GM19238 (cell line): ENCODE results near the gene DLGAP3.
"Not testable (repeated sequence)": the region's sequence is repeated elsewhere in the genome, so short reads cannot be mapped to it uniquely, and the experiment has no call there.

Experiments
- DNase-seq: peaks from one replicate; pipeline ENCODE4 v3.0.0; 2011; ENCODE audit warnings: low spot score; ENCODE audit not compliant: insufficient read length

The DLGAP3 gene

DNA sequence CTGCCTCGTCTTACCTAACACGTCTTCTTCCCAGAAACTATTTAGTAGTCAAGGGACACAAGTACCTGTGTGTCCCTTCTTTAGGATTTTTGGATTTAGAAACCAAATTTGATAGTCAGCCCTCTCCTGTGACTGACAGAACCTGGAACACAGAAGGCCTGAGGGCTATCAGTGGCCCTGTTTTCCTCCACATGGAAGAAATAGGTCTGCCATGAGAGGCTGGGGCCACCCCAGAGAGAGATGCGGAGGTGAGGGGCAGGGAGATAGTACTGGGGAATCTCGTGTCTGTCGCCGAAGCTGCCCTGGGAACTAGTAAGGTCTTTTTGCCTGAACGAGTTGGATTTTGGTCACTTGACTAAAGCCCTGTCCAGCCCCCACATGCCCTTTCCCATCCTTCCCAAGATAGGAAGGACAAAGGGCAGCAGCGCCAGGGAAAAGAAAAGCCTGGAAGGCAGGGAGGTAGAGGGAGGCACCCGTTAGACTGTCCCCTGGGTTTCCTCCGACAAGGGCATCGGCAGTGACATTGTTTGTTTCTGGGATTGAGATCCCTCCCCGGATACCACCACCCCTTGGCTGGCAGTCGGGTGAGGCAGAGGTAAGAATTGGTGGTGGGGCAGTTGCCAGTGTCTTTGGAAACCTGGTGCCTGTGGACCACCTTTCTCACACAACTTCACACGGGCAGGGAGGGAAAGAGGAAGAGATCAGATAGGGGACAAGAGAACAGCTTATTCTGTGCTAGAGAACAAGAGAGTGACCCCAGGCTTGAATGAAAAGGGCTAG, 89.7 kb downstream of the DLGAP3 start:
- DNase-seq = no peak

DNA sequence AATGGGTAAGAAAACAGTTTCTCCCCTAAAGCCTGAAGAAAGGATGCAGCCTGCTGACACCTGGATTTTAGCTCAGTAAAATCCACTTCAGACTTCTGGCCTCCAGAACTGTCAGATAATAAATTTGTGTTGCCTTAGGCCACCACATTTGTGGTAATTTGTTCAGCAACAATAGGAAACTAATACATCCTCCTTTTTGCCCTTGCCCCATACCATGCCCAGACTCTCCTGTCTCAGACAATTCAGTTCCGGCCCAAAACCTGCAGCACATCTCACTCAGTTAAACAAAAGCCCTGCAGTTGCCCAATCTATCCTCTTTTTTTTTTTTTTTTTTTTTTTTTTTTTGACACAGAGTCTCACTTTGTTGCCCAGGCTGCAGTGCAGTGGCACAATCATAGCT, 95.7 kb downstream of the DLGAP3 start:
- DNase-seq = no peak

DNA sequence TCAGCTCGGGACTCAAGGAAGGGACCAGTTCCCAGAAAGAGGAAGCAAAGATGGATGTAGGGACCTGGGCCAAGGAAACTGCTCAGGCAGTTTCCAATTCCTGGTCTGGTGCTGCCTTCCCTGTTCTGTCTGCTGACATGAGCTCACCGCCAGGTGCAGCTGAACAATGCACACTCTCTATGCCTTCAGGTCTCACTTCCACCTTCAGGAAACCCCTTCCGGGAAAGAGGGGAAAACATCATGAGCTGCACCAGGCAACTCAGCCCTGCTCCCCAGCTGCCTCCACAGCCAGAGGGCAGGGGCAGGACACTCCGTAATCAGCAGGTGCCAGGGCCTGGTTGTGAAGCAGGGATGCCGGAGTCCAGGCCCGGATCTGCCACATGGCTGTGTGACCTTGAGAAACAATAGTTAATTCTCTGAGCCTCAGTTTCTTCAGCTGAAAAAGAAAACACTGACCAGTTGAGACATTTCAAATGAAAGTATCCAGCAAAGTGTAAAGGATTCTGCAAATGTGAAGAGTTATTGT, 97.7 kb downstream of the DLGAP3 start:
- no peak for DNase-seq

DNA sequence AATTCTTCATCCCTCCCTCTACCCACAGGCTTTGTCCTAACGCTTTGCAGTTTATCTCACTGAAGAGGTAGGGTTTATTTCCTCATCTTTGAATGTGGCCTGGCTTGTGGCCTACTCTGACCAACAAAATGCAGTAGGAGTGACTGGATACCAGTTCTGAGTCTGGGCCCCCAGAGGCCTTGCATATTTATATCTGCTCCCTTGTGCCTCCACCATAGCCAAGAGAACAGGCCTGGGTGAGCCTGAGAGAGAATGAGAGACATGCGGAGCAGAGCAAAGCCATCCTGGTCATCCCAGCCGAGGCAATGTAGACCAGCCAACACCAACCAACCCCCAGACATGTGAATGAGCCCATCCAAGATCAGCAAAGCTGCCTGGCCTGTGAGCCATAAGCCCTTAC, 100.2 kb downstream of the DLGAP3 start:
- DNase-seq = no peak

DNA sequence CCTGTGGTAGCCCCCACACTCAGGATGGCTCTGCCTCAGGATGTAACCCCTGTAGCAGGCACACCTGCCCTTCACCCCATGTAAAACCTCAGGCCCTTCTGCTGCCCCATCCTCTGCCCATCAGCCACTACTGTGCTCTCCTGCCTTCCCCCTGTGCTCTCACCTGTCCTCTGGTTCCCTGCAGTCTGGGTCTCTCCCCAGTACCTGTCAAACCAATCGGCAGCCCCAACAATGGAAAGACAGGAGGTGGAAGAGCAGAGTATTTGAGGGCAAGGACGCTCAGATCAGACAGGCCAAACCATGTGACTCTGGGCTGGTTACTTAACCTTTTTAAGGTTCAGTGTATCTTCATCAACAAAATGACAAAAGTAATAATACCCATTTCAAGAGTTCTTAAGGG, 100.8 kb downstream of the DLGAP3 start:
- DNase-seq = no peak

DNA sequence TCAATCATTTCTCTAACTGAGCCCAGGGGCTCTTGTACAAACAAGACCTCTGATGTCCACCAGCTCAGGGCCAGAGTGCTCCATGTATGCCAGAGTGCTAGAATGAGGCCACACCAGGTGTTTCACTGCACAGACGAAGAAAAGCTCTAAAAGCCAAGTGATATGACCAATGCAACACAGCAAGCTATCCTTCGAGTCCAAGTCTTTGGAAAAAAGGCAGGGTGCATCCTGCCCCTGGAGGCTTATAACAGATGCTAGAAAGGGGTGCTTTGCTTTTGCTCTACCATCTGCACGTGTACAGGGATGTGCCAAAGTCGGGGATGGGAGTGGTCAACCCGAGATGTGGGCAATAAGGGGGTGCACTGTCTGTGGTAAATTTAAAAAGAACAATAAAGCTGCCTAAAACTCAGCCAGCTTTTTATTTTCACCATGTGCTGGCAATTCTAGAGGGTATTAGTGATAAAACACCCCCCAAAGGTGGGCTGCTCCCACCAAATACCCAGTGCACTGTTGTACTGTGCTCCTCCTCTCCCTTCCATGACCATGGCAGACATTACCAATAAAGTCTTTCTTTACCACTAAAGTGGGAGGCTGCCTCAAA, 102.0 kb downstream of the DLGAP3 start:
- no peak for DNase-seq

DNA sequence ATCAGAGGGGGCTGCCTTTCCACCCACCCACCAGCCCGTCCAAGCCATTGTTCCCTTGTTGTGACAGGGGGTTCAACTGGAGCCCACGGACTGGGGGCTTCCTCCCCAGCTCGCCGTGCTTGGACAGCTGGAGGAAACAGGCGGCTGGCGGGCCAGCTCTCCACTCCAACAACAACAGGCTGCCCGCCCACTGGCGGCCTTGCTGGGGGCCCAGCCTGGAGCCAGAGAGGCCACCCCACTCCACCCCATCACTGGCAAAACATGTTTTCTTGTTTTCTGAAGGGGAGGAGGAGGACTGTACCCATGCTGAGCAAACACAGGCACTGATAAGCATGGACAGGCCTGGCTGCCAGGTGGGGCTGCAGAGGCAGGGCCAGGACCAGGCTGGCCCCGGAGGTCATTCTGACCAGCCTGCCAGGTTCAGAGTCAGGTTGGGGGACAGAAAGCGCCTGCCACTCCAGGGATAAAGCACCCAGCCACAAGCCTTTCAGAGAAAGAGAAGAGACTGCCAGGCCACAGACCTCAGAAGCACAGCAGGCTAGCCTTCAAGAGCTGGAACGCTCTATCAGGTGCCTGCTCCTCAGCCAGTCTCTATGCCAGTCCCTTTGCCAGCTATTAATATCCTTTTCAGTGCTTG, 103.9 kb downstream of the DLGAP3 start:
- no peak for DNase-seq

DNA sequence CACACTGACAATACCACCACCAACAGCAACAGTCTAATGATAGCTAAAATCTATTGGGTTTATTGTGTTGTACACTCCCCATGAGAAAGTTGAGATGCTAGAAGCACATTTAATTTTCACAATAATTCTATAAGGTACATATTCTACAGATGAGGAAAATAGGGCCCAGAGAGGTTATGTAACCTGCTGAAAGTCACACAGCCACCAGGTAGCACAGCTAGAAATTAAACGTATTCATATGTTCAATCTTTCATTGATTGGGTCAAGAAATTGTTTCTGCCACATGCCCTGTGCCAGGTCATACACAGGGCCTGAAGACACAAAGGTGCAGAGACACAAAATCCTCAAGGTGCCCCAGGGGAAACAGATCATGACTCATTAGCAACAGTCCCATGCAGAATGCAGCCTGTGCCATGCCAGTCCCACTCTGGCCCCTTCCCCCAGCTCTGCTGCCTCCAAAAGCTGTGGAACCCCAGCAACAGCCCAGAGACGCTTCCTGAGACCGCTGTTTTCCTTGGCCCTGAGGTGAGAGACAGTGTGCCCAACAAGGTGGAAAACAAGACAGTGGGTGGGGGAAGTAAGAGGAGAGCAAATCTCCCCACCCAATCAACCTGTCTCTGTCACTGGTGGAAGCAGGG, 104.5 kb downstream of the DLGAP3 start:
- DNase-seq = no peak

DNA sequence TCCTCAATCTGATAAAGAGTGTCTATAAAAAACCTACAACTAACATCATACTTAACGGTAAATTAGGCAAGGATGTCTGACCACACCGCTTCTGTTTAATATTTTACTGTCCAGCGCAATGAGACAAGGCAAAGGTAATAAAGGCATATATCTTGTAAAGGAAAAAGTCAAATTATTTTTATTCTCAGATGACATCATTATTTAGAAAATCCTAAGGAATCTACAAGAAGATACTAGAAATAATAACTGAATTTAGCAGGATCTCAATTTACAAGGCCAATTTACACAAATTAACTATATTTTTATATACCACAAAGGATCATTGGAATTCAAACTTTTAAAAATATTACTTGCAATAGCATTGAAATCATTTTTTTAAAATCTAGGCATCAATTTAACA, 107.2 kb downstream of the DLGAP3 start:
- DNase-seq = no peak

DNA sequence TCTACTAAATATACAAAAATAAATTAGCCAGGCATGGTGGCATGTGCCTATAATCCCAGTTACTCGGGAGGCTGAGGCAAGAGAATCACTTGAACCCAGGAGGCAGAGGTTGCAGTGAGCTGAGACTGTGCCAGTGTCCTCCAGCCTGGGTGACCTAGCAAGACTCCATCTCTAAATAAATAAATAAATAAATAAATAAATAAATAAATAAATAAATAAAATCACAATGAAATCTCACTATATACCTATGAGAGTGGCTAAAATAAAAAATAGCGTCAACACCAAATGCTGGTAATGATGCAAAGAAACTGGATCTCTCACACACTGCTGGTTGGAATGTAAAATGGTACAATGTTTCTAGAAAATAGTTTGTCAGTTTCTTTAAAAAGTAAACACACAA, 110.6 kb downstream of the DLGAP3 start:
- not testable (repeated sequence) for DNase-seq

DNA sequence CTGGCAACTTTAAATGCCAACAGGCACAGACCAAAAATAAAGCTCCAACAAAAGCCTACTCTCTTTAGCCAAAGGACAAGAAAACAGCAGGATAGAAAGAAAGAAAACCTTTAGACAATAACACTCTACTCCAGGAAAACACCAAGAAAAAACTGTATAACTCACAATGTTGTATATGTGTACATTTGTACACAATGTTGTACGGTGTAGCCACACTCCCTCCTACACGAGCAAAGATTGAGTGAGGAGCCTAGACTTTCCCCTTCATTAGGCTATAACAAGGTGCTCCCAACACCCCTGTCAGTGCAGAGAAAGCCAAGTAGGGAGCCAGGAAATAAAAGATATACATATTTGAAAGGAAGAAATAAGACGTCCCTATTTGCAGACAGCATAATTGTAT, 112.7 kb downstream of the DLGAP3 start:
- DNase-seq = no peak

DNA sequence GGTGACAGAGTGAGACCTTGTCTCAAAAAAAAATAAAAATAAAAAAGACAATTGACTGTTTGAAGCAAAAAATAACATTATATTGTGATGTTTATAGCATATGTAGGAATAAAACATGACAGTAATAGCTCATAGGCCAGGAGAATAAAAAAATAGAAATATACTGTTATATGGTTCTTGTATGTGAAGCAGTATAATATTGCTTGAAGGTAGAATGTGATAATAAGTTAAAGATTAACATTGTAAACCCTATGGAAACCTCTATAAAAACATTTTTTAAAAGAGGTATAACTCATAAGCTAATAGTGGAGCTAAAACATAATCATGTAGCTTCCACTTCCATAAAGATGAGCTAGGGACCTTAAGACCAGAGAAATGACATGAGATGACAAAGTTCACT, 113.1 kb downstream of the DLGAP3 start:
- no peak for DNase-seq
